WERI-Rb-1 (cell line): ENCODE results near the gene PIH1D1.

Experiments used
- DNase-seq: peaks from one replicate; pipeline ENCODE4 v3.0.0-alpha.2; 2020
- H3K27ac ChIP-seq: fragments of 250-450 bp; sonication (Bioruptor Pico); 2 replicates; pipeline ENCODE4 v1.5.1; 2020; ENCODE audit warnings: mild to moderate bottlenecking, moderate library complexity
- H3K27me3 ChIP-seq: fragments of 250-450 bp; sonication (Bioruptor Pico); 2 replicates; pipeline ENCODE4 v1.5.1; 2021; ENCODE audit warnings: mild to moderate bottlenecking, low read depth, moderate library complexity; ENCODE audit not compliant: insufficient read depth, severe bottlenecking
- H3K36me3 ChIP-seq: fragments of 250-450 bp; sonication (Bioruptor Pico); 2 replicates; pipeline ENCODE4 v1.5.1; 2020; ENCODE audit warnings: mild to moderate bottlenecking, moderate library complexity
- H3K4me3 ChIP-seq: 2 replicates; pipeline ENCODE4 v1.5.1; 2011; ENCODE audit warnings: low read depth, mild to moderate bottlenecking, control low read depth, low read length
- H3K9me3 ChIP-seq: fragments of 250-450 bp; sonication (Bioruptor Pico); 2 replicates; pipeline ENCODE4 v1.5.1; 2021; ENCODE audit warnings: mild to moderate bottlenecking, moderate library complexity; ENCODE audit not compliant: severe bottlenecking
- CTCF ChIP-seq: IDR thresholded peaks from 2 replicates; pipeline ENCODE4 v1.5.1; 2011; ENCODE audit warnings: low read depth, mild to moderate bottlenecking, control low read depth, inconsistent platforms, low read length

Gene PIH1D1

DNA sequence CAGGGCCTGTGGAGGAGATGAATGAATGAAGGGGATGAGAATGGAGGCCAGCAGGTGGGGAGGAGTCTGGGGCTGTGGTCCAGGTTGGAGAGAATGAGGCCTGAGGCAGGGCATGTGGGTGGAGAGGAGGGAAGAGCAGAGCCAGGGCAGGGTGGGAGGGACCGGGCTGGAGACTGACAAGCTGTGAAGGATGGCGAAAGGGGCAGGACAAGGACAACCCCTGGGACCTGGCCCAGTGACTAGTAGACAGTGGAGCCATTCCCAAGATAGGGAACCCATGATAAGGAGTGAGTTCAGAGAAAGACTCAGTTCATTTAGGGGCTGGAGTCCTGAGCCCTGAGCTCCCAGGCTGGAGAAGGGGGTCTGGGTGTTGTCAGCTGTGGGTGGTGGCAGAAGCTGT is 31.4 kb downstream of the PIH1D1 start:
- H3K36me3 ChIP-seq = no peaks in the 10 kb centered on the region
- H3K27me3 ChIP-seq = no peaks in the 10 kb centered on the region
- no peaks in the 10 kb centered on the region for H3K9me3 ChIP-seq
- no peak overlapping the region for H3K4me3 ChIP-seq
- no peak for TF ChIP-seq CTCF
- no peak for DNase-seq
- no peak overlapping the region for H3K27ac ChIP-seq

DNA sequence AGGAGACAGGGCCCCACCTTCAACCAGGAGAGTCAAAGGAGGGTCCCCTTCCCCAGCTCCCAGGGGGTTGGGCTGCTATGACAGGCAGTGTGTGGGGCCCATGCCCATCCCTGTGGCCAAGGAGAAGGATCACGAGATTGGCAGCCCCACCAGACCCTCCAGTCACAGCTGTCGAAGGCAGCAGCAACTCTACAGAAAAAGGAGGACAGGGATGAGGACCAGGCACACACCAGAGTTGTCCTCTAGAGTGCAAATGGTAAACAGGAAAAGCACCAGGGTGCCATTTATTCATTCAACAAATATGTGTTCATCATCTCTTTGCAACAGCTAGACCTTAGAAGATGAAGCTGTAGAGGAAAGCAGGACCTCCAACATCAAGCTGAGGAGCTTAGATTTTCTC is 32.4 kb downstream of the PIH1D1 start:
- no peaks in the 10 kb centered on the region for H3K27me3 ChIP-seq
- no peak for DNase-seq
- TF ChIP-seq CTCF = no peak
- peak overlapping the region; percentile 73 for H3K27ac ChIP-seq
- no peaks in the 10 kb centered on the region for H3K9me3 ChIP-seq
- no peaks in the 10 kb centered on the region for H3K36me3 ChIP-seq
- no peak overlapping the region for H3K4me3 ChIP-seq

GRCh38 chr19:49418511-49418910 is 33.1 kb downstream of the PIH1D1 start:
- no peaks in the 10 kb centered on the region for H3K27me3 ChIP-seq

DNA sequence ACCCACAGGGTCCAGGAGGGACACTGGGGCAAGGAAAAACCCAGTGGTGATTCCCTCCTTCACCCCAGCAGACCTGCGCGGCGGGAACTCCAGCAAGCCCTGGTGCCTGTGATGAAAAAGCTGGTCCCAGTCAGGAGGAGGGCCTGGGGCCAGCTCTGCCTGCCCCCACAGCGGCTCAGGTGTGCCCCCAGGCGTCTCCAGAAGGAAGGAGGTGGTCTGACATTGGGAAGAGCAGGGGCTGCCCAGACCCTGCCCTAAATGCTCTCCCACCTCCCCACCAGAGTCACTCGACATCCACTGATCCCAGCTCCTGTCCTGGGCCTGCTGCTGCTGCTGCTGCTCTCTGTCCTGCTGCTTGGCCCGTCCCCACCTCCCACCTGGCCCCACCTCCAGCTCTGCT is 34.5 kb downstream of the PIH1D1 start:
- Histone ChIP-seq H3K9me3 (no peaks in the 10 kb centered on the region), H3K27ac (peak overlapping the region; percentile 73), H3K36me3 (no peaks in the 10 kb centered on the region), H3K4me3 (no peak overlapping the region), H3K27me3 (no peaks in the 10 kb centered on the region)
- peak; percentile 74 for DNase-seq
- no peak for TF ChIP-seq CTCF

More at GRCh38 chr19:49418511-49418910, 33.1 kb downstream of the PIH1D1 start:
- no peaks in the 10 kb centered on the region for H3K36me3 ChIP-seq
- no peak for DNase-seq
- peak overlapping the region; percentile 73 for H3K27ac ChIP-seq
- TF ChIP-seq CTCF = no peak
- no peak overlapping the region for H3K4me3 ChIP-seq
- H3K9me3 ChIP-seq = no peaks in the 10 kb centered on the region

DNA sequence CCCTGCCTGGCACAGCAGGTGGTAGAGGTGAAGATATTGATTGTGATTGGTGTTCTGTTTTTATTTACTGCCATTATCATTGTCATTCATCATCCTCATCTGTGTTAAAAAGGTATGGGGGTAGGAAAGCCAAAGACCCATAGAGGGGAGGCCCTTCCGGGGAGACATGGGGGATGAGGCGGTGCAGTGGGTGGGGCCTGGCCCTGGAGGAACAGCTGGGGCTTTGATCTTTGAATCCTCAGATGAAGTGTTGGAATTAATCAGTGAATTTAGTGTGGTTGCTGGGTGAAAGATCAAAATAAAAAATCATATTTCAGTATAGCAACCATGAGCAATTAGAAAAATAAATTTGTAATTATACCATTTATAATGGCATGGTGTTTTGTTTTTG is 35.8 kb downstream of the PIH1D1 start:
- no peak for TF ChIP-seq CTCF
- H3K36me3 ChIP-seq = no peaks in the 10 kb centered on the region
- H3K27ac ChIP-seq = no peak overlapping the region; the same call in 1 of the 2 replicates
- no peak for DNase-seq
- no peaks in the 10 kb centered on the region for H3K27me3 ChIP-seq
- H3K9me3 ChIP-seq = no peaks in the 10 kb centered on the region
- H3K4me3 ChIP-seq = no peak overlapping the region

GRCh38 chr19:49415102-49415809 is 36.4 kb downstream of the PIH1D1 start:
- no peak for TF ChIP-seq CTCF
- H3K27me3 ChIP-seq = no peaks in the 10 kb centered on the region
- H3K36me3 ChIP-seq = no peaks in the 10 kb centered on the region
- H3K9me3 ChIP-seq = no peaks in the 10 kb centered on the region
- H3K4me3 ChIP-seq = no peak overlapping the region
- no peak for DNase-seq
- H3K27ac ChIP-seq = no peak overlapping the region; the same call in 1 of the 2 replicates
